GM06990 (cell line): Measurements from ENCODE around the gene DMPK.

Source experiments
- DNase-seq: peaks from one replicate; pipeline ENCODE4 v3.0.0-alpha.2; 2011; ENCODE audit not compliant: insufficient read length; ENCODE audit errors: extremely low read depth
- H3K27me3 ChIP-seq: replicated peaks from 2 replicates; pipeline ENCODE4 v1.6.0; 2011; ENCODE audit warnings: low read length; ENCODE audit not compliant: control insufficient read depth, insufficient read depth
- H3K36me3 ChIP-seq: 2 replicates; pipeline ENCODE4 v1.5.1; 2011; ENCODE audit warnings: low read length; ENCODE audit not compliant: control insufficient read depth, insufficient read depth
- H3K4me3 ChIP-seq: replicated peaks from 2 replicates; pipeline ENCODE4 v1.5.1; 2011; ENCODE audit warnings: low read depth, mild to moderate bottlenecking, control low read depth, low read length
- TF ChIP-seq, protein P1 (sequence below): IDR thresholded peaks from 2 replicates; pipeline ENCODE4 v1.5.1; 2011; ENCODE audit warnings: low read length, control low read depth, mild to moderate bottlenecking, inconsistent platforms; ENCODE audit not compliant: insufficient read depth, poor library complexity, severe bottlenecking

DMPK gene

DNA sequence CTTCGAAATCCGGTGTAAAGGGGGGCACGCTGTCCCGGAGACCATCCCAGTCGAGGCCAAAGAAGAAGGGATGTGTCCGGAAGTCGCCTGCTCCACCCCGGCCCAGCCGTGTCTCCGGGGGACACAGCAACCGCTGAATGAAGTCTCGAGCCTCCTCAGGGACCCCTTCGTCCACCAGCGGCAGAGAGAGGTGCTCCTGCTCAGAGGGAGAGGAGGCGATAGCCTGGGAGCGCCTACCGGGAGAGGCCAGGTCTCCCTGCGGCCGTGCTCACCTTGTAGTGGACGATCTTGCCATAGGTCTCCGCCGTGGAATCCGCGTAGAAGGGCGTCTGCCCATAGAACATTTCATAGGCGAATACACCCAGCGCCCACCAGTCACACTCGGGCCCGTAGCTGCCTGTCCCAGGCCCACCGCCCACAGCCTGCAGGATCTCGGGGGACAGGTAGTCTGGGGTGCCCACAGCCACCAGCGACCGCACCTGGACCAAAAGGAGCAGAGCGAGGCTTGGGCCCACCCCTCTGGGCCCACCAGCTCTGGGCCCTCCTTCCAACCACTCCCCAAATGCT lies 4.8 kb downstream of the DMPK start:
- H3K4me3 ChIP-seq: no peak overlapping the region
- TF ChIP-seq, protein P1, sequence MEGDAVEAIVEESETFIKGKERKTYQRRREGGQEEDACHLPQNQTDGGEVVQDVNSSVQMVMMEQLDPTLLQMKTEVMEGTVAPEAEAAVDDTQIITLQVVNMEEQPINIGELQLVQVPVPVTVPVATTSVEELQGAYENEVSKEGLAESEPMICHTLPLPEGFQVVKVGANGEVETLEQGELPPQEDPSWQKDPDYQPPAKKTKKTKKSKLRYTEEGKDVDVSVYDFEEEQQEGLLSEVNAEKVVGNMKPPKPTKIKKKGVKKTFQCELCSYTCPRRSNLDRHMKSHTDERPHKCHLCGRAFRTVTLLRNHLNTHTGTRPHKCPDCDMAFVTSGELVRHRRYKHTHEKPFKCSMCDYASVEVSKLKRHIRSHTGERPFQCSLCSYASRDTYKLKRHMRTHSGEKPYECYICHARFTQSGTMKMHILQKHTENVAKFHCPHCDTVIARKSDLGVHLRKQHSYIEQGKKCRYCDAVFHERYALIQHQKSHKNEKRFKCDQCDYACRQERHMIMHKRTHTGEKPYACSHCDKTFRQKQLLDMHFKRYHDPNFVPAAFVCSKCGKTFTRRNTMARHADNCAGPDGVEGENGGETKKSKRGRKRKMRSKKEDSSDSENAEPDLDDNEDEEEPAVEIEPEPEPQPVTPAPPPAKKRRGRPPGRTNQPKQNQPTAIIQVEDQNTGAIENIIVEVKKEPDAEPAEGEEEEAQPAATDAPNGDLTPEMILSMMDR: no peak
- no peaks in the 10 kb centered on the region for H3K27me3 ChIP-seq
- H3K36me3 ChIP-seq: peaks cover 15% of the 10 kb centered on the region
- no peak for DNase-seq

DNA sequence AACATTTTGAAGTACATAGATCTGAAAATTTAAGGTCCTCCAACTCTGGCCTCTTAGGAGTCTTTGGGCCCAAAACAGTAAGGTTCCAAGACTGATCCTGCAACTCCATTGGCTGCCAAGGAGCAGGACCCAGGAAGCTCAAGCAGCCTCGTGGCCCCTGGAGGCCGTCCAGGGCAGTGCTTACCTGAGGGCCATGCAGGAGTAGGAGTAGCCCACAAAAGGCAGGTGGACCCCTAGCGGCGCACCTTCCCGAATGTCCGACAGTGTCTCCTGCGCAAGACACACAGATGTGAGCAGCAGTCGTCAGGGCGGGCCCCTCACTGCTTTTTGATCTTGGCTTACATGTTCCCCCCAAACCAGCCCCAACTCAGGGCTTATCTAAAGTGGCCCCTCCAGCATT lies 7.5 kb downstream of the DMPK start:
- Histone ChIP-seq H3K36me3 (peaks cover 17% of the 10 kb centered on the region), H3K4me3 (no peak overlapping the region), H3K27me3 (no peaks in the 10 kb centered on the region)
- TF ChIP-seq, protein P1: no peak
- DNase-seq: no peak

DNA sequence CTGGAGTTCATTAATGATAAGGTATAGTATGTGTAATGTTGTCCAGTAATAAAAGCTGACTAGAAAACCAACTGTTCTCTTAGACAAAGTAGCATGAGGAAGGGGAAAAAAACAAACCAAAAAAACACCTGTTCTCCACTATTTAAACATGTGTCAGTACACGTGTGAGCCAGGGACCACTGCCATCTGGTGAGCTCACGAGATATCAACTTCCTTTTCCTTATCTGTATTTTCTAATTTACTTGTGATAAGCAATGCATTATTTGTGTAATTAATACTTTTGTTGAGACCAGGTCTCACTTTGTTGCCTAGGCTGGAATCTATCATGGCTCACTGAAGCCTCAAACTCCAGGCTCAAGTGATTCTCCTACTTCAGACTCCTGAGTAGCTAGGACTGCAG lies 8.9 kb downstream of the DMPK start:
- DNase-seq: no peak
- Histone ChIP-seq H3K27me3 (no peaks in the 10 kb centered on the region), H3K4me3 (no peak overlapping the region), H3K36me3 (peaks cover 17% of the 10 kb centered on the region)
- TF ChIP-seq, protein P1: no peak

DNA sequence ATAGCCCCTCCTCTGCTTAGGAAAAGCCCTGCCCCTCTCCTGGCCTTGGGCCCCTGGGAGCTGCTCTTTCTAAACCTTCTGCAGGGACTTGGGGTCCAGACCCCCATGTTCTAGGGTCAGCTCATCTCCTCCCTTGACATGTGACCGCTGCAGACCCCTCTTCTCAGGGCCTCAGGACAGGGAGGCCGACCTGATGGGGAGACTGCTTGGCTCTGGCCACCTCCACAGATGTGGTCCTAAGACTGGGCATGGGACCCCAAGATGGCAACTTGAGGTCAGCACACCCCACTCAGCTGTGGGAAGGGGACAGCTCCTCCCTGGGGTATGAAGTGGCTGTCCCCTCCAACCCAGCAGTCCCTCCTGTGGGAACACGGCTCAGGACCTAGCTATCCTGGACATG lies 9.4 kb downstream of the DMPK start:
- Histone ChIP-seq H3K4me3 (no peak overlapping the region), H3K27me3 (no peaks in the 10 kb centered on the region), H3K36me3 (peaks cover 16% of the 10 kb centered on the region)
- TF ChIP-seq, protein P1: no peak
- no peak for DNase-seq

DNA sequence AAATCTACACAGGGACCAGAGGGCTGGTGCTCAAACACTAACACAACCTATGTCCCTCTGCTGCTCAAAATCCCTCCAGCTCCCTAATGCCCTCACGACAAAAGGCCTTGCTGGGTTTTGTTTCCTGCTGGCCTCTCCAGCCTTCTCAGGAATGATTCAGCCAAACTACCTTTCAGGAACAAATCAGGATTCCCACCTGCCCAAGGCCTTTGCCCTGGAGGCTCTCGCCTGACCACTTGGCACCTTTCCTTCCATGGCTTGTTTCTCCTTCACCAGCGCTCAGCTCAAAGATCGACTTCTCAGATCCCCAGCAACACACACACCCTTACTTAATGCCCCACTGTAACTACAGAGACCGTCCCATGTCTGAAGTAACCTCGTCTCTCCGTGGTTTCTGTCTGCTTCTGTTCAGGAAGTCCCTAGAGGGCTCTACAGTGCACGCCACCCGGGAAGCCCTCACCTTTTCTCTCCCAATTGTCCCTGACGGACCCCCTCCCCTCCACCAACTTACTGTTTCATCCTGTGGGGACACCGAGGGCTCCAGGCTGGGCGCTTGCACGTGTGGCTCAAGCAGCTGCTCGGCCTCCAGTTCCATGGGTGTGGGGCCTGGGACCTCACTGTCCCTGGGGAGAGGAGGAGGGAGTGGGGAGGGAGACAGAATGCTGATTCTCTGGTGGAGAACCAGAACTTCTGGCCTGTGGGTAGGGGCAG lies 10.0 kb downstream of the DMPK start:
- DNase-seq: no peak
- Histone ChIP-seq H3K4me3 (no peak overlapping the region), H3K36me3 (peaks cover 11% of the 10 kb centered on the region), H3K27me3 (no peaks in the 10 kb centered on the region)
- TF ChIP-seq, protein P1: no peak
